Fibroblast of lung (primary cell): ENCODE data around the gene TBL1X. TPM values are rescaled to one million over a fixed set of nuclear protein-coding genes. Genes with fewer than 3 reads are reported as not detected.
A peak's percentile ranks its signal among the peaks of the same experiment; 100 is the strongest.

Experiments used
- DNase-seq, 2 donors: peaks; one replicate each; pipeline versions ENCODE4 v3.0.0 to v3.0.0-alpha.2; 2010; ENCODE audit warnings: low read depth in 2 of 2
- H2AFZ ChIP-seq: 2 replicates; pipeline ENCODE4 v1.5.1; 2012; ENCODE audit warnings: low read length, control low read depth, inconsistent platforms
- H3K27ac ChIP-seq: 2 replicates; pipeline ENCODE4 v1.5.1; 2011; ENCODE audit warnings: low read length, control low read depth; ENCODE audit not compliant: insufficient read depth
- H3K27me3 ChIP-seq: 2 replicates; pipeline ENCODE4 v1.5.1; 2011; ENCODE audit warnings: mild to moderate bottlenecking, low read length; ENCODE audit not compliant: control insufficient read depth, insufficient read depth
- H3K36me3 ChIP-seq: 2 replicates; pipeline ENCODE4 v1.5.1; 2011; ENCODE audit warnings: low read length; ENCODE audit not compliant: control insufficient read depth, insufficient read depth
- H3K4me1 ChIP-seq: 2 replicates; pipeline ENCODE4 v1.5.1; 2011; ENCODE audit warnings: low read length; ENCODE audit not compliant: control insufficient read depth, insufficient read depth; ENCODE audit errors: extremely low read depth
- H3K4me2 ChIP-seq: 2 replicates; pipeline ENCODE4 v1.5.1; 2011; ENCODE audit warnings: low read length, control low read depth; ENCODE audit not compliant: insufficient read depth; ENCODE audit errors: extremely low read depth
- H3K4me3 ChIP-seq, 4 experiments: fragments of 200-600 bp in 1 of 4; sonication (generic) in 1 of 4; replicated peaks in 1 of 4; 2 replicates each; pipeline ENCODE4 v1.5.1; 2011 to 2016; ENCODE audit warnings: low read length in 4 of 4, low read depth in 3 of 4, mild to moderate bottlenecking in 3 of 4, control low read depth in 2 of 4, inconsistent platforms in 1 of 4, mixed read lengths in 1 of 4; ENCODE audit not compliant: insufficient read depth in 1 of 4; ENCODE audit errors: control extremely low read depth in 1 of 4
- H3K79me2 ChIP-seq: 2 replicates; pipeline ENCODE4 v1.5.1; 2012; ENCODE audit warnings: mild to moderate bottlenecking, low read length, inconsistent platforms; ENCODE audit not compliant: control insufficient read depth, insufficient read depth
- H3K9ac ChIP-seq: 2 replicates; pipeline ENCODE4 v1.5.1; 2011; ENCODE audit warnings: mild to moderate bottlenecking, low read length, control low read depth; ENCODE audit not compliant: insufficient read depth
- H3K9me3 ChIP-seq: 2 replicates; pipeline ENCODE4 v1.5.1; 2012; ENCODE audit warnings: low read depth, low read length; ENCODE audit not compliant: control insufficient read depth, insufficient read depth
- H4K20me1 ChIP-seq: 2 replicates; pipeline ENCODE4 v1.5.1; 2011; ENCODE audit warnings: low read length; ENCODE audit not compliant: control insufficient read depth, insufficient read depth; ENCODE audit errors: extremely low read depth
- EZH2 ChIP-seq: IDR thresholded peaks from 2 replicates; pipeline ENCODE4 v1.5.1; 2012; ENCODE audit warnings: low read length, control low read depth, mild to moderate bottlenecking; ENCODE audit errors: missing control alignments
- polyA plus RNA-seq, 2 donors: library from polyadenylated mRNA; depleted of rRNA in 1 of 2; stranded (reverse) in 1 of 2; unstranded in 1 of 2; fragments of >200 nt; gene quantifications; 2 replicates each; pipeline ENCODE4 v1.2.1, GENCODE V29; 2011 to 2012; ENCODE audit warnings: missing spikeins in 1 of 2
- total RNA-seq: library from RNA; depleted of rRNA; stranded (reverse); fragments of >200 nt; gene quantifications from 2 replicates; pipeline ENCODE4 v1.2.1, GENCODE V29; 2014
- TF ChIP-seq, protein P1 (sequence below), 2 donors: IDR thresholded peaks in 1 of 2; conservative IDR thresholded peaks in 1 of 2; 1 replicate in 1 of 2; 2 replicates in 1 of 2; pipeline ENCODE4 v1.5.1; 2011 to 2012; ENCODE audit warnings: low read length in 2 of 2, control low read depth in 1 of 2, inconsistent platforms in 1 of 2, low read depth in 1 of 2, mild to moderate bottlenecking in 1 of 2

The TBL1X gene
- total and polyA plus RNA-seq, 2 donors (not counting 1 experiment from before 2014, with no cell fraction given), result 25.8 to 29.4 TPM

GRCh38 chrX:9538544-9539045, 73.7 kb downstream of the TBL1X start:
- Histone ChIP-seq H3K36me3 (no peaks in the 10 kb centered on the region), H3K4me2 (no peak overlapping the region), H3K79me2 (peaks cover 11% of the 10 kb centered on the region), H3K9ac (no peak overlapping the region), H2AFZ (no peak overlapping the region), H3K4me1 (peaks cover 4% of the 10 kb centered on the region), H3K9me3 (no peaks in the 10 kb centered on the region), H3K4me3 (no peak overlapping the region), H3K27me3 (no peaks in the 10 kb centered on the region), H4K20me1 (no peaks in the 10 kb centered on the region), H3K27ac (no peak overlapping the region)
- no peak for TF ChIP-seq EZH2
- TF ChIP-seq, protein P1, sequence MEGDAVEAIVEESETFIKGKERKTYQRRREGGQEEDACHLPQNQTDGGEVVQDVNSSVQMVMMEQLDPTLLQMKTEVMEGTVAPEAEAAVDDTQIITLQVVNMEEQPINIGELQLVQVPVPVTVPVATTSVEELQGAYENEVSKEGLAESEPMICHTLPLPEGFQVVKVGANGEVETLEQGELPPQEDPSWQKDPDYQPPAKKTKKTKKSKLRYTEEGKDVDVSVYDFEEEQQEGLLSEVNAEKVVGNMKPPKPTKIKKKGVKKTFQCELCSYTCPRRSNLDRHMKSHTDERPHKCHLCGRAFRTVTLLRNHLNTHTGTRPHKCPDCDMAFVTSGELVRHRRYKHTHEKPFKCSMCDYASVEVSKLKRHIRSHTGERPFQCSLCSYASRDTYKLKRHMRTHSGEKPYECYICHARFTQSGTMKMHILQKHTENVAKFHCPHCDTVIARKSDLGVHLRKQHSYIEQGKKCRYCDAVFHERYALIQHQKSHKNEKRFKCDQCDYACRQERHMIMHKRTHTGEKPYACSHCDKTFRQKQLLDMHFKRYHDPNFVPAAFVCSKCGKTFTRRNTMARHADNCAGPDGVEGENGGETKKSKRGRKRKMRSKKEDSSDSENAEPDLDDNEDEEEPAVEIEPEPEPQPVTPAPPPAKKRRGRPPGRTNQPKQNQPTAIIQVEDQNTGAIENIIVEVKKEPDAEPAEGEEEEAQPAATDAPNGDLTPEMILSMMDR (conservative IDR thresholded peaks at IDR 0.05 in 1 of 2, IDR thresholded peaks at IDR 0.05 in 1 of 2; ENCODE audit: low read depth in 1 of 2, low read length in 2 of 2), result no peak
- DNase-seq, result no peak

GRCh38 chrX:9539605-9540387, 74.9 kb downstream of the TBL1X start:
- no peaks in the 10 kb centered on the region for H3K27me3 ChIP-seq
- no peak overlapping the region for H3K4me2 ChIP-seq
- no peak overlapping the region for H3K9ac ChIP-seq
- no peaks in the 10 kb centered on the region for H3K9me3 ChIP-seq
- H3K4me3 ChIP-seq, result no peak overlapping the region
- H2AFZ ChIP-seq, result no peak overlapping the region
- peaks cover 6% of the 10 kb centered on the region for H3K79me2 ChIP-seq
- no peaks in the 10 kb centered on the region for H3K36me3 ChIP-seq
- no peak for DNase-seq
- no peaks in the 10 kb centered on the region for H4K20me1 ChIP-seq
- H3K4me1 ChIP-seq, result peaks cover 4% of the 10 kb centered on the region
- no peak for TF ChIP-seq EZH2
- TF ChIP-seq, protein P1 (conservative IDR thresholded peaks at IDR 0.05 in 1 of 2, IDR thresholded peaks at IDR 0.05 in 1 of 2; ENCODE audit: low read depth in 1 of 2, low read length in 2 of 2), result no peak
- no peak overlapping the region for H3K27ac ChIP-seq

DNA sequence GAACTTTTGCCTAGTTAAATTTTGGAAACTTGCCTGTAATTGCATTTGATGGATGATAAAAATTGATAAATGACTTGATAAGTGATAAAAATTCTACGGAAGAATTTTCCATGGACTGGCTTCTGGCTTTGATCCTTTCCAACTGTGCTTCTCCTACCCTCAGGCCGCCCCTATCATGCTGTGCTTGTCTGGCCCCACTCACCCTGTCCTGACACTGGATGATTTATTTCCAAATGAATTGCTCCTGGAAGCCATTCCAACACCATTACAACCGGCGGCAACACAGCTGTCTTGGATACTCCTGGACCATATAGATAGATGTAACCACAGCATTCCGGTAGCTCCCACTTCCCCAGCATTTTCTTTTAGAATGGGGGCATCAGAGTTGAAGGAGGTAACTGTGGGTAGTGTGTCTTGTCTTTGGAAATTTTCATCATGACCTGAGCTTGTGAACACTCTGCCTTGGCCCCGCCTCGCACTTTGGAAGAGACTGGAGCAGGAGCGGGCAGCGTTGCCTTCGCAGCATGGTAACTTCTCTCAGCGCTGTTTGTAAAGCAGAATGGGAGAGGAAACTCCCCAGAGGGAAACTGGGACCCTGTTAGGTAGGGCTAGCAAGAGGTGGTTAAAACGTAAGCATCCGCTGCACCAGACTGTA, 77.4 kb downstream of the TBL1X start:
- H3K36me3 ChIP-seq, result no peaks in the 10 kb centered on the region
- H3K27ac ChIP-seq, result no peak overlapping the region
- peaks cover 6% of the 10 kb centered on the region for H3K79me2 ChIP-seq
- H3K27me3 ChIP-seq, result no peaks in the 10 kb centered on the region
- H3K4me3 ChIP-seq, result no peak overlapping the region
- peak in 1 of 2 donors; percentile 73 for DNase-seq
- no peak overlapping the region for H3K4me2 ChIP-seq
- H2AFZ ChIP-seq, result no peak overlapping the region
- no peaks in the 10 kb centered on the region for H3K4me1 ChIP-seq
- no peaks in the 10 kb centered on the region for H4K20me1 ChIP-seq
- no peaks in the 10 kb centered on the region for H3K9me3 ChIP-seq
- TF ChIP-seq EZH2, result no peak
- TF ChIP-seq, protein P1 (conservative IDR thresholded peaks at IDR 0.05 in 1 of 2, IDR thresholded peaks at IDR 0.05 in 1 of 2; ENCODE audit: low read depth in 1 of 2, low read length in 2 of 2), result no peak
- no peak overlapping the region for H3K9ac ChIP-seq
